OCI-LY3 (cell line): Measurements from ENCODE around the gene CELF4.

ENCODE experiments used
- CTCF ChIP-seq: fragments of 200-600, 300-600 bp; sonication (generic); IDR thresholded peaks from 2 replicates; pipeline ENCODE4 v1.5.1; 2014; ENCODE audit warnings: antibody characterized with exemption, low read length, low read depth
- EZH2phosphoT487 ChIP-seq: fragments of 200-600 bp; shearing (Covaris generic); IDR thresholded peaks from 2 replicates; pipeline ENCODE4 v1.6.1; 2018; ENCODE audit warnings: antibody characterized with exemption, mixed run types, low read depth

GRCh38 chr18:37317486-37317885 lies 248.1 kb downstream of the CELF4 start:
- TF ChIP-seq CTCF = no peak
- no peak for TF ChIP-seq EZH2phosphoT487
